AG09309 (cell line): ENCODE results near the gene RIMKLB.
"Not testable (repeated sequence)": the region's sequence is repeated elsewhere in the genome, so short reads cannot be mapped to it uniquely, and the experiment has no call there.

ENCODE experiments used
- DNase-seq: peaks from one replicate; pipeline ENCODE4 v3.0.0-alpha.2; 2010; ENCODE audit warnings: low read depth
- H3K4me3 ChIP-seq: 2 replicates; pipeline ENCODE4 v1.5.1; 2011; ENCODE audit warnings: mild to moderate bottlenecking, low read depth, low read length, moderate library complexity; ENCODE audit not compliant: control insufficient read depth
- CTCF ChIP-seq: IDR thresholded peaks from 2 replicates; pipeline ENCODE4 v1.5.1; 2011; ENCODE audit warnings: mild to moderate bottlenecking, low read depth, low read length, inconsistent platforms; ENCODE audit not compliant: insufficient read depth, control insufficient read depth; ENCODE audit errors: missing control alignments

Gene RIMKLB

GRCh38 chr12:8712572-8712971, 14.8 kb downstream of the RIMKLB start:
- H3K4me3 ChIP-seq = no peak overlapping the region
- no peak for DNase-seq
- no peak for TF ChIP-seq CTCF

- TF ChIP-seq CTCF = no peak
- no peak overlapping the region for H3K4me3 ChIP-seq
- no peak for DNase-seq
Observed at GRCh38 chr12:8722286-8722800, 24.6 kb downstream of the RIMKLB start.

- TF ChIP-seq CTCF = no peak
- no peak for DNase-seq
- H3K4me3 ChIP-seq = no peak overlapping the region
Observed at GRCh38 chr12:8734873-8735381, 37.1 kb downstream of the RIMKLB start.

GRCh38 chr12:8742501-8742900, 44.7 kb downstream of the RIMKLB start:
- TF ChIP-seq CTCF = no peak
- H3K4me3 ChIP-seq = no peak overlapping the region
- DNase-seq = peak; percentile 28

- not testable (repeated sequence) for H3K4me3 ChIP-seq, DNase-seq
Observed at GRCh38 chr12:8743121-8743520, 45.3 kb downstream of the RIMKLB start.

GRCh38 chr12:8745631-8746030, 47.8 kb downstream of the RIMKLB start:
- not testable (repeated sequence) for DNase-seq, H3K4me3 ChIP-seq

- no peak for TF ChIP-seq CTCF
- DNase-seq = no peak
- no peak overlapping the region for H3K4me3 ChIP-seq
Observed at GRCh38 chr12:8746046-8746445, 48.3 kb downstream of the RIMKLB start.

- not testable (repeated sequence) for DNase-seq, H3K4me3 ChIP-seq
Observed at GRCh38 chr12:8760076-8760475, 62.3 kb downstream of the RIMKLB start.

GRCh38 chr12:8762701-8763100, 64.9 kb downstream of the RIMKLB start:
- not testable (repeated sequence) for DNase-seq, H3K4me3 ChIP-seq

- not testable (repeated sequence) for H3K4me3 ChIP-seq, DNase-seq
Observed at GRCh38 chr12:8766121-8766520, 68.3 kb downstream of the RIMKLB start.
